Middle frontal gyrus (tissue), 1 donor: Measurements from ENCODE around the gene SETD2.

ENCODE experiments used
- DNase-seq: peaks from one replicate; pipeline ENCODE4 v3.0.0-alpha.2; 2015; ENCODE audit warnings: low spot score; ENCODE audit errors: extremely low spot score

The SETD2 gene

GRCh38 chr3:46999516-47000197 is 164.3 kb downstream of the SETD2 start:
- DNase-seq: no peak

GRCh38 chr3:46998852-46999515 is 164.9 kb downstream of the SETD2 start:
- no peak for DNase-seq

- DNase-seq: no peak
Measured at GRCh38 chr3:46998121-46998851, 165.6 kb downstream of the SETD2 start.

- no peak for DNase-seq
Measured at GRCh38 chr3:46997453-46998091, 166.3 kb downstream of the SETD2 start.

- DNase-seq: no peak
Measured at GRCh38 chr3:46996689-46997452, 167.0 kb downstream of the SETD2 start.

- DNase-seq: no peak
Measured at GRCh38 chr3:46995901-46996562, 167.9 kb downstream of the SETD2 start.

GRCh38 chr3:46994801-46995731 is 168.8 kb downstream of the SETD2 start:
- DNase-seq: no peak

GRCh38 chr3:46993986-46994385 is 169.9 kb downstream of the SETD2 start:
- DNase-seq: no peak

- no peak for DNase-seq
Measured at GRCh38 chr3:46993292-46993691, 170.6 kb downstream of the SETD2 start.

GRCh38 chr3:46992231-46992630 is 171.7 kb downstream of the SETD2 start:
- DNase-seq: no peak

- no peak for DNase-seq
Measured at GRCh38 chr3:46991406-46992165, 172.3 kb downstream of the SETD2 start.

GRCh38 chr3:46990573-46991374 is 173.1 kb downstream of the SETD2 start:
- DNase-seq: no peak

- DNase-seq: no peak
Measured at GRCh38 chr3:46989146-46989810, 174.6 kb downstream of the SETD2 start.

GRCh38 chr3:46988616-46989015 is 175.3 kb downstream of the SETD2 start:
- no peak for DNase-seq

- DNase-seq: no peak
Measured at GRCh38 chr3:46987743-46988401, 176.0 kb downstream of the SETD2 start.

GRCh38 chr3:46987319-46987742 is 176.6 kb downstream of the SETD2 start:
- DNase-seq: no peak

- DNase-seq: no peak
Measured at GRCh38 chr3:46986782-46987310, 177.1 kb downstream of the SETD2 start.
